22Rv1 (cell line): ENCODE measurements around the gene ZNF558.

Experiments used
- ZFX ChIP-seq: fragments of 450-650 bp; IDR thresholded peaks from 2 replicates; pipeline ENCODE4 v1.6.1; 2017; ENCODE audit warnings: antibody characterized with exemption, borderline replicate concordance
- TF ChIP-seq, protein P1 (sequence below): fragments of 450-650 bp; IDR thresholded peaks from 2 replicates; pipeline ENCODE4 v1.5.1; 2017; ENCODE audit warnings: mild to moderate bottlenecking

DNA sequence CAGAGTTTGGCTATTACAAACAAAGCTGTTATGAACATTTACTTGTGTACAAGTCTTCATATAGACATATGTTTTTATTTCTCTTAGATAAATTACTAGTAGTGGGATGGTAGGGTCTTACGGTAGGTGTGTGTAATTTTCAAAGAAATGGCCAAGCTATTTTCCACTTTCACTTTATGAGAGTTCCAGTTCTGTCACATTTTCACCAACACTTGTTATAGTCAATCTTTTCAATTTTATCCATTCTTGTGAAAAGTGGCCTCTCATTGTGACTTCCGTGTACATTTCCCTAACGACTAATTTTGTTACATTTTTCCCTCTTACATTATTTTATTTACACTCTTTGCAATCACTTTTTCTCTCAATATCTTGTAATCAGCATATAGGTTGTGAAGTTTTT, 18.4 kb upstream of the ZNF558 start:
- TF ChIP-seq, protein P1, sequence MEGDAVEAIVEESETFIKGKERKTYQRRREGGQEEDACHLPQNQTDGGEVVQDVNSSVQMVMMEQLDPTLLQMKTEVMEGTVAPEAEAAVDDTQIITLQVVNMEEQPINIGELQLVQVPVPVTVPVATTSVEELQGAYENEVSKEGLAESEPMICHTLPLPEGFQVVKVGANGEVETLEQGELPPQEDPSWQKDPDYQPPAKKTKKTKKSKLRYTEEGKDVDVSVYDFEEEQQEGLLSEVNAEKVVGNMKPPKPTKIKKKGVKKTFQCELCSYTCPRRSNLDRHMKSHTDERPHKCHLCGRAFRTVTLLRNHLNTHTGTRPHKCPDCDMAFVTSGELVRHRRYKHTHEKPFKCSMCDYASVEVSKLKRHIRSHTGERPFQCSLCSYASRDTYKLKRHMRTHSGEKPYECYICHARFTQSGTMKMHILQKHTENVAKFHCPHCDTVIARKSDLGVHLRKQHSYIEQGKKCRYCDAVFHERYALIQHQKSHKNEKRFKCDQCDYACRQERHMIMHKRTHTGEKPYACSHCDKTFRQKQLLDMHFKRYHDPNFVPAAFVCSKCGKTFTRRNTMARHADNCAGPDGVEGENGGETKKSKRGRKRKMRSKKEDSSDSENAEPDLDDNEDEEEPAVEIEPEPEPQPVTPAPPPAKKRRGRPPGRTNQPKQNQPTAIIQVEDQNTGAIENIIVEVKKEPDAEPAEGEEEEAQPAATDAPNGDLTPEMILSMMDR = no peak
- TF ChIP-seq ZFX = no peak
